ENCODE data around the gene PSMD1.

Gene PSMD1

GRCh38 chr2:231052494-231053451 is 3.9 kb upstream of the PSMD1 start:
- Histone ChIP-seq H3K27ac (peak overlapping the region; percentile 59 to 67), H3K9me3 (no peaks in the 10 kb centered on the region), H3K36me3 (no peaks in the 10 kb centered on the region), H3K27me3 (peaks cover 0 to 10% of the 10 kb centered on the region in 2 donors), H3K4me3 (peak overlapping the region; percentile 57 to 76), H3K4me1 (peaks cover 0 to 22% (median 13%) of the 10 kb centered on the region in 4 donors)
- DNase-seq: peak; percentile 75 to 88
- intact Hi-C loops (cut with DNase I; ENCODE audit: low total_unique reads): no loop called here
- TF ChIP-seq CTCF (IDR thresholded peaks at IDR 0.05): peak; percentile 82 to 88

- Histone ChIP-seq H3K36me3 (no peaks in the 10 kb centered on the region), H3K4me3 (no peak overlapping the region), H3K4me1 (peaks cover 0 to 33% (median 23%) of the 10 kb centered on the region in 4 donors), H3K27me3 (peaks cover 0 to 10% of the 10 kb centered on the region in 2 donors), H3K27ac (no peak overlapping the region), H3K9me3 (no peaks in the 10 kb centered on the region)
- DNase-seq: no peak
- no peak for TF ChIP-seq CTCF (IDR thresholded peaks at IDR 0.05)
- intact Hi-C loops (cut with DNase I; ENCODE audit: low total_unique reads): no loop called here
These were observed 2.8 kb upstream of the PSMD1 start for GRCh38 chr2:231053846-231054245.

DNA sequence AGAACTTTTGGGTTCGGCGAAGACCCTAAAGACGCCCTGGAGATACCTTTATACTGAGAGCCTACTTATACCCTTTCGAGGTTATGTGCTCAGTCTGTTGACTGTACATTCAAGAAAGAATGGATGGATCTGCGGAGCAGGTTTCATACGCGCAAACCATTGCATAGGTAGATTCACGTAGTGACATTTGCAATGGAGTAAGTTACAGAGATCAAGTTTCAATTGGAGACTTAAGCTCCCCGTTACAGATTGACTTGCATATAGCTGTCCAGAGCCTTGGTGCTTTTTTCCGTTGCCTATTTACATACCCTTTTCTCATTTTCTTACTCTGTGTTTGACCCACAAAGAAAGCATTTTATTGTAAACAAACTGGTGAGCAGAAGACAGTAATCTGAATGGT is 923 bp downstream of the PSMD1 start:
- DNase-seq: no peak
- H3K27me3 ChIP-seq: no peaks in the 10 kb centered on the region
- H3K9me3 ChIP-seq: no peaks in the 10 kb centered on the region
- H3K27ac ChIP-seq: peak overlapping the region; percentile 82 to 91
- peaks cover 0 to 34% (median 28%) of the 10 kb centered on the region in 4 donors for H3K4me1 ChIP-seq
- H3K36me3 ChIP-seq: peaks cover 0 to 13% (median 11%) of the 10 kb centered on the region in 3 donors
- H3K4me3 ChIP-seq: peak overlapping the region; percentile 94 to 100
- TF ChIP-seq CTCF (IDR thresholded peaks at IDR 0.05): no peak
- intact Hi-C loops (cut with DNase I; ENCODE audit: low total_unique reads): no loop called here

- H3K9me3 ChIP-seq: no peaks in the 10 kb centered on the region
- intact Hi-C loops (cut with DNase I; ENCODE audit: low total_unique reads): no loop called here
- peak overlapping the region in 1 of 2 donors; percentile 94 for H3K4me3 ChIP-seq
- DNase-seq: no peak
- peaks cover 9 to 27% (median 25%) of the 10 kb centered on the region in 3 donors for H3K36me3 ChIP-seq
- TF ChIP-seq CTCF (IDR thresholded peaks at IDR 0.05): no peak
- no peak overlapping the region for H3K27ac ChIP-seq
- H3K4me1 ChIP-seq: peaks cover 0 to 28% (median 27%) of the 10 kb centered on the region in 4 donors
- H3K27me3 ChIP-seq: no peaks in the 10 kb centered on the region
These were observed 2.3 kb downstream of the PSMD1 start for GRCh38 chr2:231058761-231059550.

- H3K27ac ChIP-seq: no peak overlapping the region
- H3K4me3 ChIP-seq: no peak overlapping the region
- no peaks in the 10 kb centered on the region for H3K9me3 ChIP-seq
- H3K36me3 ChIP-seq: peaks cover 16 to 35% (median 33%) of the 10 kb centered on the region in 3 donors
- DNase-seq: no peak
- no peak for TF ChIP-seq CTCF (IDR thresholded peaks at IDR 0.05)
- peaks cover 0 to 28% (median 27%) of the 10 kb centered on the region in 4 donors for H3K4me1 ChIP-seq
- intact Hi-C loops (cut with DNase I; ENCODE audit: low total_unique reads): no loop called here
- H3K27me3 ChIP-seq: no peaks in the 10 kb centered on the region
These were observed 3.1 kb downstream of the PSMD1 start for GRCh38 chr2:231059756-231060155.
